Cardiac muscle cell (in vitro differentiated cells and primary cell): ENCODE measurements around the gene TCP11L2. TPM values are rescaled to one million over a fixed set of nuclear protein-coding genes. Genes with fewer than 3 reads are reported as not detected.

Source experiments
- DNase-seq, 2 donors: peaks; one replicate each; pipeline versions ENCODE4 v3.0.0 to v3.0.0-alpha.2; 2010 to 2017; ENCODE audit warnings: low read depth in 1 of 2, low spot score in 1 of 2
- H3K27ac ChIP-seq: fragments of 200-600 bp; sonication (generic); 2 replicates; pipeline ENCODE4 v1.5.1; 2016
- H3K27me3 ChIP-seq: fragments of 200-600 bp; sonication (generic); 2 replicates; pipeline ENCODE4 v1.6.0; 2016; ENCODE audit warnings: control low read depth
- H3K36me3 ChIP-seq: fragments of 200-600 bp; sonication (generic); 2 replicates; pipeline ENCODE4 v1.5.1; 2016; ENCODE audit warnings: control low read depth
- H3K4me1 ChIP-seq: fragments of 200-600 bp; sonication (generic); 2 replicates; pipeline ENCODE4 v1.8.1; 2017; ENCODE audit warnings: low read depth, mild to moderate bottlenecking, mixed run types
- H3K4me3 ChIP-seq: fragments of 200-600 bp; sonication (generic); 2 replicates; pipeline ENCODE4 v1.5.1; 2016; ENCODE audit warnings: mild to moderate bottlenecking
- H3K9me3 ChIP-seq: fragments of 200-600 bp; sonication (generic); 2 replicates; pipeline ENCODE4 v1.5.1; 2017; ENCODE audit warnings: low read depth, mild to moderate bottlenecking, control low read depth
- CTCF ChIP-seq: IDR thresholded peaks from 2 replicates; pipeline ENCODE4 v1.5.1; 2012; ENCODE audit warnings: low read depth, mild to moderate bottlenecking, low read length
- polyA plus RNA-seq: library from polyadenylated mRNA; unstranded; fragments of >200 nt; fragmentation: Nextera tagmentation; extraction: Ambion mirVana; gene quantifications from 2 replicates; pipeline ENCODE4 v1.2.1, GENCODE V29; 2016
- total RNA-seq: library from RNA; depleted of rRNA; stranded (reverse); fragments of >200 nt; gene quantifications from 2 replicates; pipeline ENCODE4 v1.2.3, GENCODE V29; 2016

The TCP11L2 gene
- total and polyA plus RNA-seq, 2 experiments from 2014 or later: 9.0 to 22.1 TPM

GRCh38 chr12:106344131-106344530, 41.6 kb downstream of the TCP11L2 start:
- peaks cover 45% of the 10 kb centered on the region for H3K4me1 ChIP-seq
- H3K36me3 ChIP-seq: peaks cover 7% of the 10 kb centered on the region
- no peak for TF ChIP-seq CTCF
- DNase-seq: no peak
- H3K9me3 ChIP-seq: no peaks in the 10 kb centered on the region
- H3K27ac ChIP-seq: peak overlapping the region; percentile 81
- H3K4me3 ChIP-seq: no peak overlapping the region
- no peaks in the 10 kb centered on the region for H3K27me3 ChIP-seq

GRCh38 chr12:106345746-106346145, 43.2 kb downstream of the TCP11L2 start:
- Histone ChIP-seq H3K27ac (no peak overlapping the region), H3K36me3 (peaks cover 7% of the 10 kb centered on the region), H3K4me1 (peaks cover 37% of the 10 kb centered on the region), H3K27me3 (no peaks in the 10 kb centered on the region), H3K4me3 (no peak overlapping the region), H3K9me3 (no peaks in the 10 kb centered on the region)
- TF ChIP-seq CTCF: peak; percentile 53
- DNase-seq: peak; percentile 64 to 68

- TF ChIP-seq CTCF: no peak
- DNase-seq: no peak
Observed at GRCh38 chr12:106348411-106348810, 45.9 kb downstream of the TCP11L2 start.

GRCh38 chr12:106353175-106353574, 50.6 kb downstream of the TCP11L2 start:
- Histone ChIP-seq H3K4me1 (peaks cover 7% of the 10 kb centered on the region), H3K27me3 (no peaks in the 10 kb centered on the region), H3K4me3 (no peak overlapping the region), H3K9me3 (no peaks in the 10 kb centered on the region), H3K36me3 (no peaks in the 10 kb centered on the region), H3K27ac (no peak overlapping the region)
- no peak for DNase-seq
- no peak for TF ChIP-seq CTCF

More at GRCh38 chr12:106348411-106348810, 45.9 kb downstream of the TCP11L2 start:
- Histone ChIP-seq H3K9me3 (no peaks in the 10 kb centered on the region), H3K4me1 (peaks cover 12% of the 10 kb centered on the region), H3K27ac (no peak overlapping the region), H3K36me3 (peaks cover 7% of the 10 kb centered on the region), H3K27me3 (no peaks in the 10 kb centered on the region), H3K4me3 (no peak overlapping the region)

GRCh38 chr12:106357549-106358395, 55.2 kb downstream of the TCP11L2 start, which contains the start of gene POLR3B:
POLR3B (plus strand) TSS chr12:106357748; CDS start chr12:106357880, 132 bp downstream.
- peak within 1 kb of the TSS; percentile 96 for H3K27ac ChIP-seq

More at GRCh38 chr12:106357549-106358395, 55.2 kb downstream of the TCP11L2 start, which contains the start of gene POLR3B:
- peak within 1 kb of the TSS; percentile 81 for H3K4me3 ChIP-seq
- peaks cover 25% of the 10 kb centered on the region for H3K4me1 ChIP-seq
- no peaks in the 10 kb centered on the region for H3K36me3 ChIP-seq
- DNase-seq: peak; percentile 95 to 98
- H3K27me3 ChIP-seq: no peaks in the 10 kb centered on the region
- peak; percentile 95 for TF ChIP-seq CTCF
- H3K9me3 ChIP-seq: no peaks in the 10 kb centered on the region
